ENCODE data around the gene WNT7A.

WNT7A gene

DNA sequence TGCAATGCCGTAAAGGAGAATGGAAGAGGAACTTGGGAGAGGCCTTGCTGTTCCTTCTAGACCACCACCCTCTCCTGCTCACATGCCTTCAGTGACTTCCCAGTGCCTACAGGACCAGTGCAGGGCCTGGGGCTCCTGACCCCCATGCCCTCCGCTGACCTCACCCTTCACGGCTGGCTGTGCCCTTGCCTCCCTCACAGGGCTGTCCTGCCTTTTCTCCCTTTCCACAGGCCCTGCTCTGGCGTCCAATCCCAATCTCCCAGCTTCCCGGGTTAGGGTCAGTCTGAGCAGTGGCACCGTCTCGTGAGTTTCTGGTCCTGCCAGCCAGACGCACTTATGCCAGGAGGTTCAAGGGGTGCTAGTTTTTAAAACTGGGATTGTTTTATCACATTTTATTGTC lies 110.4 kb downstream of the WNT7A start:
- Histone ChIP-seq H3K9ac (ENCODE audit: low read length) (no peak overlapping the region), H3K4me1 (ENCODE audit: control insufficient read depth, insufficient read depth, low read depth, low read length) (peaks cover 3% of the 10 kb centered on the region), H3K14ac (ENCODE audit: low read length in 2 of 2) (no peak overlapping the region), H3K36me3 (ENCODE audit: control insufficient read depth in 1 of 2, insufficient read depth in 2 of 2, low read depth in 1 of 2, low read length in 2 of 2) (no peaks in the 10 kb centered on the region), H4K91ac (ENCODE audit: low read length) (no peak overlapping the region), H2BK12ac (ENCODE audit: low read length in 2 of 2) (no peak overlapping the region), H3K4me3 (ENCODE audit: insufficient read depth in 1 of 2, low read depth in 1 of 2, low read length in 2 of 2) (no peak overlapping the region), H2AFZ (ENCODE audit: low read depth, low read length) (no peak overlapping the region), H3K9me3 (ENCODE audit: control insufficient read depth, low read length) (no peaks in the 10 kb centered on the region), H3K27me3 (ENCODE audit: control insufficient read depth in 1 of 2, insufficient read depth in 1 of 2, low read length in 2 of 2) (peaks cover 0 to 11% of the 10 kb centered on the region in 2 experiments), H3K18ac (ENCODE audit: low read depth in 1 of 2, low read length in 2 of 2) (no peak overlapping the region), H2BK120ac (ENCODE audit: low read depth, low read length) (no peak overlapping the region), H2AK5ac (ENCODE audit: low read length, severe bottlenecking) (no peak overlapping the region), H3K79me1 (replicated peaks; ENCODE audit: low read length, poor library complexity, severe bottlenecking) (no peaks in the 10 kb centered on the region), H4K8ac (ENCODE audit: low read length) (no peak overlapping the region), H2BK5ac (ENCODE audit: low read depth, low read length, poor library complexity, severe bottlenecking) (no peak overlapping the region), H3K27ac (ENCODE audit: low read length, poor library complexity, severe bottlenecking) (no peak overlapping the region), H3K4me2 (ENCODE audit: low read length, poor library complexity, severe bottlenecking) (no peak overlapping the region), H3K4ac (ENCODE audit: low read depth in 1 of 2, low read length in 2 of 2) (no peak overlapping the region), H2BK15ac (ENCODE audit: low read depth, poor library complexity, severe bottlenecking) (no peak overlapping the region), H3K23ac (ENCODE audit: low read length in 2 of 2) (no peak overlapping the region)
- DNase-seq, result no peak
- WGBS, result 76% methylated on average over 7 of the region's 8 CpGs

DNA sequence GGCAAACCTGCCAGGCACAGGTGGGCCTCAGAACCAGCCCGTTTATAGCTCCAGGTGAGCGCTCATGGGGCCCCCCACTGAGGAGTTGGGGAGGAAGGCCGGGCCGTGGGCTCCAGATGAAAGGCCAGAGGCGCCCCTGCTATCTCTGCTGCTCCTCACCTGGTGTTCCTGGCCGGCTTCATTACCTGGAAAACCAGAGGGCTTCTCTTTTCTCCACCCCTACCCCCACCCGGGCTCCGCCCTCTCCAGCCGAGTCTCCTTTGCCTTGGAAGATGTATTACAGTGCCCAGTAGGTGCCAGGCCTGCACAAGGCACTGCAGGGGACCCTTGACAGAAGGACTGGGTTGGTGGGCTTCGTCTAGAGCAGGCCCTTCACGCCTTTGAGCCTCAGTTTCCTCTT lies 111.4 kb downstream of the WNT7A start:
- Histone ChIP-seq H2BK5ac (ENCODE audit: low read depth, low read length, poor library complexity, severe bottlenecking) (no peak overlapping the region), H4K91ac (ENCODE audit: low read length) (no peak overlapping the region), H2AK5ac (ENCODE audit: low read length, severe bottlenecking) (no peak overlapping the region), H3K4me2 (ENCODE audit: low read length, poor library complexity, severe bottlenecking) (no peak overlapping the region), H2BK15ac (ENCODE audit: low read depth, poor library complexity, severe bottlenecking) (no peak overlapping the region), H3K14ac (ENCODE audit: low read length in 2 of 2) (no peak overlapping the region), H3K23ac (ENCODE audit: low read length in 2 of 2) (no peak overlapping the region), H2BK120ac (ENCODE audit: low read depth, low read length) (no peak overlapping the region), H3K9ac (ENCODE audit: low read length) (no peak overlapping the region), H3K27ac (ENCODE audit: low read length, poor library complexity, severe bottlenecking) (no peak overlapping the region), H3K18ac (ENCODE audit: low read depth in 1 of 2, low read length in 2 of 2) (no peak overlapping the region), H3K27me3 (ENCODE audit: control insufficient read depth in 1 of 2, insufficient read depth in 1 of 2, low read length in 2 of 2) (peaks cover 0 to 11% of the 10 kb centered on the region in 2 experiments), H2AFZ (ENCODE audit: low read depth, low read length) (no peak overlapping the region), H4K8ac (ENCODE audit: low read length) (no peak overlapping the region), H3K4ac (ENCODE audit: low read depth in 1 of 2, low read length in 2 of 2) (no peak overlapping the region), H2BK12ac (ENCODE audit: low read length in 2 of 2) (no peak overlapping the region), H3K4me3 (ENCODE audit: insufficient read depth in 1 of 2, low read depth in 1 of 2, low read length in 2 of 2) (no peak overlapping the region), H3K9me3 (ENCODE audit: control insufficient read depth, low read length) (no peaks in the 10 kb centered on the region), H3K79me1 (replicated peaks; ENCODE audit: low read length, poor library complexity, severe bottlenecking) (no peaks in the 10 kb centered on the region), H3K36me3 (ENCODE audit: control insufficient read depth in 1 of 2, insufficient read depth in 2 of 2, low read depth in 1 of 2, low read length in 2 of 2) (no peaks in the 10 kb centered on the region), H3K4me1 (ENCODE audit: control insufficient read depth, insufficient read depth, low read depth, low read length) (peaks cover 3% of the 10 kb centered on the region)
- no peak for DNase-seq
- 62% methylated on average over 11 of the region's 11 CpGs for WGBS

DNA sequence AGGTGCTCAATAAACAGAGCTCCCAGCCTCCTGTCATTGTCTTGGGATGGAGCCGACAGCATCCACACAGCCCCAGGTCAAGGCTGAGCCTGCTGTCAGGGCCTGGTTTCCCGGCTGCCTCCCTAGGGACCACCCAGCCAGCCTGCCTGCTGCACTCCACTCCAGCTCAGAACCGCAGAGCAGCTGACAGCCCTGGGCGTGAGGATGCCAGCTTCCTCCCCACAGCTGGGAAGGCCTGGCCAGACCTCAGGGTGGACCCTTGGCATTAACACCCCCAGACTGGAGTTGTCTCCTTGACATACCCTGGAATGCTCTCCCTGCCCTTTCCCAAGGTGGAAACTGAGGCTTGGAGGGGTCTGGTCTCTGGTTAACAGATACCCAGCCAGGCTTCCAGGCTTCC lies 112.0 kb downstream of the WNT7A start:
- no peak overlapping the region for H2BK5ac ChIP-seq (ENCODE audit: low read depth, low read length, poor library complexity, severe bottlenecking)
- H3K18ac ChIP-seq (ENCODE audit: low read depth in 1 of 2, low read length in 2 of 2), result no peak overlapping the region
- no peak overlapping the region for H4K91ac ChIP-seq (ENCODE audit: low read length)
- no peak overlapping the region for H3K4me2 ChIP-seq (ENCODE audit: low read length, poor library complexity, severe bottlenecking)
- H3K4me1 ChIP-seq (ENCODE audit: control insufficient read depth, insufficient read depth, low read depth, low read length), result peaks cover 3% of the 10 kb centered on the region
- H3K36me3 ChIP-seq (ENCODE audit: control insufficient read depth in 1 of 2, insufficient read depth in 2 of 2, low read depth in 1 of 2, low read length in 2 of 2), result no peaks in the 10 kb centered on the region
- H2AK5ac ChIP-seq (ENCODE audit: low read length, severe bottlenecking), result no peak overlapping the region
- H3K4me3 ChIP-seq (ENCODE audit: insufficient read depth in 1 of 2, low read depth in 1 of 2, low read length in 2 of 2), result no peak overlapping the region
- no peak overlapping the region for H3K9ac ChIP-seq (ENCODE audit: low read length)
- H4K8ac ChIP-seq (ENCODE audit: low read length), result no peak overlapping the region
- 38% methylated on average over 2 of the region's 4 CpGs for WGBS
- peaks cover 0 to 11% of the 10 kb centered on the region in 2 experiments for H3K27me3 ChIP-seq (ENCODE audit: control insufficient read depth in 1 of 2, insufficient read depth in 1 of 2, low read length in 2 of 2)
- H3K14ac ChIP-seq (ENCODE audit: low read length in 2 of 2), result no peak overlapping the region
- peaks cover 3% of the 10 kb centered on the region for H3K9me3 ChIP-seq (ENCODE audit: control insufficient read depth, low read length)
- no peak overlapping the region for H2BK12ac ChIP-seq (ENCODE audit: low read length in 2 of 2)
- H3K79me1 ChIP-seq (replicated peaks; ENCODE audit: low read length, poor library complexity, severe bottlenecking), result no peaks in the 10 kb centered on the region
- no peak overlapping the region for H2AFZ ChIP-seq (ENCODE audit: low read depth, low read length)
- H2BK15ac ChIP-seq (ENCODE audit: low read depth, poor library complexity, severe bottlenecking), result no peak overlapping the region
- no peak overlapping the region for H3K4ac ChIP-seq (ENCODE audit: low read depth in 1 of 2, low read length in 2 of 2)
- no peak for DNase-seq
- no peak overlapping the region for H2BK120ac ChIP-seq (ENCODE audit: low read depth, low read length)
- no peak overlapping the region for H3K27ac ChIP-seq (ENCODE audit: low read length, poor library complexity, severe bottlenecking)
- no peak overlapping the region for H3K23ac ChIP-seq (ENCODE audit: low read length in 2 of 2)

DNA sequence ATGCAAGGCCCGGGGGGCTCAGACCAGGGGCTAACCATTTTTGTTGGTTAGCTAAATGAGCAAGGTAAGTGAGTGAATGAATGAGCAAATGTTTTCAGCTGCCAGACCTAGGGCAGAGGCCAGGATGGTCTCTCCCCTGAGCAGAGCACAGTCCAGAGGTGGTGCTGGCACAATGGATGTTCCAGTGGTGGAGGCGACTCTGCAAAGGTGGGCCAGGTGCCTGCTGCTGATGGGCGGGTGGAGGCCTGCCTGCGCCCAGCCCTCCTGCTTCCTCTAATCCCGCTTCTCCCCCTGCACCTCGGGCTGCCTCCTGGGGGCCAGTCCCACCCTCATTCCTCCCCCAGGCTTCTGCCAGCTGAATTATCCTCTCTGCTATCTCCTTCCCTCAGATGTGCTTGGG lies 112.8 kb downstream of the WNT7A start:
- H3K4me3 ChIP-seq (ENCODE audit: insufficient read depth in 1 of 2, low read depth in 1 of 2, low read length in 2 of 2), result no peak overlapping the region
- H3K4ac ChIP-seq (ENCODE audit: low read depth in 1 of 2, low read length in 2 of 2), result no peak overlapping the region
- peaks cover 3% of the 10 kb centered on the region for H3K4me1 ChIP-seq (ENCODE audit: control insufficient read depth, insufficient read depth, low read depth, low read length)
- H3K23ac ChIP-seq (ENCODE audit: low read length in 2 of 2), result no peak overlapping the region
- H3K9me3 ChIP-seq (ENCODE audit: control insufficient read depth, low read length), result peaks cover 5% of the 10 kb centered on the region
- no peak overlapping the region for H2BK120ac ChIP-seq (ENCODE audit: low read depth, low read length)
- H3K79me1 ChIP-seq (replicated peaks; ENCODE audit: low read length, poor library complexity, severe bottlenecking), result no peaks in the 10 kb centered on the region
- H3K14ac ChIP-seq (ENCODE audit: low read length in 2 of 2), result no peak overlapping the region
- no peak overlapping the region for H3K4me2 ChIP-seq (ENCODE audit: low read length, poor library complexity, severe bottlenecking)
- no peak overlapping the region for H3K9ac ChIP-seq (ENCODE audit: low read length)
- H3K27ac ChIP-seq (ENCODE audit: low read length, poor library complexity, severe bottlenecking), result no peak overlapping the region
- no peak overlapping the region for H4K91ac ChIP-seq (ENCODE audit: low read length)
- H2AFZ ChIP-seq (ENCODE audit: low read depth, low read length), result no peak overlapping the region
- peaks cover 0 to 11% of the 10 kb centered on the region in 2 experiments for H3K27me3 ChIP-seq (ENCODE audit: control insufficient read depth in 1 of 2, insufficient read depth in 1 of 2, low read length in 2 of 2)
- no peak for DNase-seq
- H4K8ac ChIP-seq (ENCODE audit: low read length), result no peak overlapping the region
- H2BK5ac ChIP-seq (ENCODE audit: low read depth, low read length, poor library complexity, severe bottlenecking), result no peak overlapping the region
- H3K36me3 ChIP-seq (ENCODE audit: control insufficient read depth in 1 of 2, insufficient read depth in 2 of 2, low read depth in 1 of 2, low read length in 2 of 2), result no peaks in the 10 kb centered on the region
- H3K18ac ChIP-seq (ENCODE audit: low read depth in 1 of 2, low read length in 2 of 2), result no peak overlapping the region
- no peak overlapping the region for H2BK15ac ChIP-seq (ENCODE audit: low read depth, poor library complexity, severe bottlenecking)
- H2AK5ac ChIP-seq (ENCODE audit: low read length, severe bottlenecking), result no peak overlapping the region
- no peak overlapping the region for H2BK12ac ChIP-seq (ENCODE audit: low read length in 2 of 2)
- 67% methylated on average over 1 of the region's 6 CpGs for WGBS
